ENCODE measurements around the gene IRAK2. TPM values are rescaled to one million over a fixed set of nuclear protein-coding genes. Genes with fewer than 3 reads are reported as not detected.

Gene IRAK2
- total RNA-seq, 4 donors from 2014 or later, result 3.6 to 13.6 (median 7.4) TPM

DNA sequence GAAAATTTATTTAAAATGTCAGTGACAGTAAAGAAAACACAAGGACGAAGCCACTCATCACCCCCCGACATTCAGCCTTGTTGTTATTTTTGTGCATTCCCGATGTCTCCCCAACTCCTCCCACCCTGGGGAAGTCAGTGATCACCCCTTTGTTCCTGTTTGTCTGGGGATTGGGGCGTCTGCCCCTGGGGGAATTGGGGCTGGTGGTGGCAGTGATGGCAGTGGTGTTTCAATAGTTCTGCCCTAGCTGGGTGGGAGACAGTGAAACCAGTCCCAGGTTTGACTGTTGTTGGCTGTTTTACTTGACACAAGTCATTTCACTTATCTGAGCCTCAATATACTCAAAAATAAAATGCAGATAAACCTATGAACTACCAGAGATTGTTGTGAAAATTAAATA is 33.5 kb downstream of the IRAK2 start:
- DNase-seq (ENCODE audit: low spot score in 2 of 2), result no peak
- no peaks in the 10 kb centered on the region for H3K27me3 ChIP-seq
- peaks cover 58% of the 10 kb centered on the region for H3K4me1 ChIP-seq
- no peak overlapping the region for H3K27ac ChIP-seq
- no peaks in the 10 kb centered on the region for H3K9me3 ChIP-seq
- H3K36me3 ChIP-seq, result peaks cover 3% of the 10 kb centered on the region
- no peak for TF ChIP-seq EP300 (IDR thresholded peaks at IDR 0.05)
- TF ChIP-seq, protein P1, sequence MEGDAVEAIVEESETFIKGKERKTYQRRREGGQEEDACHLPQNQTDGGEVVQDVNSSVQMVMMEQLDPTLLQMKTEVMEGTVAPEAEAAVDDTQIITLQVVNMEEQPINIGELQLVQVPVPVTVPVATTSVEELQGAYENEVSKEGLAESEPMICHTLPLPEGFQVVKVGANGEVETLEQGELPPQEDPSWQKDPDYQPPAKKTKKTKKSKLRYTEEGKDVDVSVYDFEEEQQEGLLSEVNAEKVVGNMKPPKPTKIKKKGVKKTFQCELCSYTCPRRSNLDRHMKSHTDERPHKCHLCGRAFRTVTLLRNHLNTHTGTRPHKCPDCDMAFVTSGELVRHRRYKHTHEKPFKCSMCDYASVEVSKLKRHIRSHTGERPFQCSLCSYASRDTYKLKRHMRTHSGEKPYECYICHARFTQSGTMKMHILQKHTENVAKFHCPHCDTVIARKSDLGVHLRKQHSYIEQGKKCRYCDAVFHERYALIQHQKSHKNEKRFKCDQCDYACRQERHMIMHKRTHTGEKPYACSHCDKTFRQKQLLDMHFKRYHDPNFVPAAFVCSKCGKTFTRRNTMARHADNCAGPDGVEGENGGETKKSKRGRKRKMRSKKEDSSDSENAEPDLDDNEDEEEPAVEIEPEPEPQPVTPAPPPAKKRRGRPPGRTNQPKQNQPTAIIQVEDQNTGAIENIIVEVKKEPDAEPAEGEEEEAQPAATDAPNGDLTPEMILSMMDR (IDR thresholded peaks at IDR 0.05), result no peak
- 78% methylated on average over 4 of the region's 4 CpGs for WGBS
- no peak overlapping the region for H3K4me3 ChIP-seq

DNA sequence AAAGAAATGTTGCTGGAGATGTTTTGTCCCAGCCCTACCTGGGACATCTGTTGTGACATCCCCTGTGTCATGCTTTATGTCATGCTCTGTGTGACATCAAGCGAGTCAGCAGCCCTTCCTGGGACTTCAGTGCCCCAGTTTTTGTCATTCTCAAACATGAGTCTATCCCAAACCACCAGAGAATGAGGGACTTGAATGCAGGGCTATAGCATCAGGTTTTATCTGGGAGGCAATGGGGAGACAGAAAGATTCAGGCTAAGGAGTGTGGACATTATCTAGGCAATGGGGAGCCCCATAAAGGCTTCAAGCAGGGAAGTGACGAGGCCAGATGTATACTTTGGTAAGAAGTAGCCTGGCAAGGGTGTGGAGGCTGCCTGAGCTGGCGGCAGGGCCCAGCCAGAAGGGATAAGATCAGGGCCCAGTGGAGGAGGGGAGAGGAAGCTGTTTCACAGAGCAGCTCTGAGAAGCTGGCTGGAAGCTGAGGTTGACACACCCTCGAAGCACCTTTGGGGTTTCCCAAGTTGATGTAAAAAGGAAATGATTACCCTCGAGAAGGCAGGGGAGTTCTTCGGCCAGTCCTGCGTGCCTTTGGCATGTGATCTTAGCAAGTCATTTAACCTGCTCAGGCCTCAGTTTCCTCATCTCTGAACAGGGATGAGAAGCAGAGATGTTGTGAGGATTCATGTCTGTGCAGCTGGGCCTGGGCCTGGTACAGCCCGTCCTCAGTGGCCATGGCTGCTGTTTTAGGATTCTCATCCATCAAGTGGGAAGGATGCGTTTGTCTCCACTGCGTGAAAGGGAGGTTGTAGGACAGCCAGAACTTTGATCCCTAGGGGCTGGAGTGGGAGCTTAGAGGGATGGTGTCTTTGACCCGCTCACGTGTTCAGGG is 34.3 kb downstream of the IRAK2 start:
- no peaks in the 10 kb centered on the region for H3K27me3 ChIP-seq
- peaks cover 3% of the 10 kb centered on the region for H3K36me3 ChIP-seq
- 52% methylated on average over 12 of the region's 12 CpGs for WGBS
- TF ChIP-seq, protein P1 (IDR thresholded peaks at IDR 0.05), result no peak
- TF ChIP-seq EP300 (IDR thresholded peaks at IDR 0.05) (no peak), POLR2AphosphoS5 (IDR thresholded peaks at IDR 0.05) (no peak), POLR2A (IDR thresholded peaks at IDR 0.05) (no peak)
- peak overlapping the region; percentile 34 for H3K27ac ChIP-seq
- no peaks in the 10 kb centered on the region for H3K9me3 ChIP-seq
- H3K4me1 ChIP-seq, result peaks cover 50% of the 10 kb centered on the region
- DNase-seq (ENCODE audit: low spot score in 2 of 2), result no peak
- H3K4me3 ChIP-seq, result no peak overlapping the region

DNA sequence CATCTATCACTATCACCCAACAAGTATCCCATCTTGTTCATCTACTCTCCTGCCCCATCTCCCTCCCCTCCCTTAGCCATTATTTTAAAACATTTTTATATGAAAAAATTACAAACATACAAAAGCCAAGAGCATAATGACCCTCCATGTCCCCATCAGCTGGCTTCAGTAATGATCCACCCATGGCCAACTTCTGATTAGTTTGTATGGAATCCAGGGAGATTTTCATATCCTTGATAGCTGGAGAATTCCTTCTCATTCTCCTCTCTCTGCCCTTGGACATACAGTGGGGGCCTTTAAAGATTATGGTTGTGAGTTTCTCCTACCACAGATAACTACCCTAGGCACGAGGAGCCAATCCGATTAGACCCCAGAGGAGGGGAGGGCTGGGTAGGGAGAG is 40.2 kb downstream of the IRAK2 start:
- TF ChIP-seq, protein P1 (IDR thresholded peaks at IDR 0.05), result no peak
- TF ChIP-seq EP300 (IDR thresholded peaks at IDR 0.05) (no peak), POLR2A (IDR thresholded peaks at IDR 0.05) (no peak), POLR2AphosphoS5 (IDR thresholded peaks at IDR 0.05) (no peak)
- H3K36me3 ChIP-seq, result peaks cover 3% of the 10 kb centered on the region
- no peaks in the 10 kb centered on the region for H3K9me3 ChIP-seq
- peaks cover 21% of the 10 kb centered on the region for H3K4me1 ChIP-seq
- no peak overlapping the region for H3K4me3 ChIP-seq
- DNase-seq (ENCODE audit: low spot score in 2 of 2), result no peak
- WGBS, result 75% methylated on average over 2 of the region's 2 CpGs
- no peaks in the 10 kb centered on the region for H3K27me3 ChIP-seq
- peak overlapping the region; percentile 2 for H3K27ac ChIP-seq

DNA sequence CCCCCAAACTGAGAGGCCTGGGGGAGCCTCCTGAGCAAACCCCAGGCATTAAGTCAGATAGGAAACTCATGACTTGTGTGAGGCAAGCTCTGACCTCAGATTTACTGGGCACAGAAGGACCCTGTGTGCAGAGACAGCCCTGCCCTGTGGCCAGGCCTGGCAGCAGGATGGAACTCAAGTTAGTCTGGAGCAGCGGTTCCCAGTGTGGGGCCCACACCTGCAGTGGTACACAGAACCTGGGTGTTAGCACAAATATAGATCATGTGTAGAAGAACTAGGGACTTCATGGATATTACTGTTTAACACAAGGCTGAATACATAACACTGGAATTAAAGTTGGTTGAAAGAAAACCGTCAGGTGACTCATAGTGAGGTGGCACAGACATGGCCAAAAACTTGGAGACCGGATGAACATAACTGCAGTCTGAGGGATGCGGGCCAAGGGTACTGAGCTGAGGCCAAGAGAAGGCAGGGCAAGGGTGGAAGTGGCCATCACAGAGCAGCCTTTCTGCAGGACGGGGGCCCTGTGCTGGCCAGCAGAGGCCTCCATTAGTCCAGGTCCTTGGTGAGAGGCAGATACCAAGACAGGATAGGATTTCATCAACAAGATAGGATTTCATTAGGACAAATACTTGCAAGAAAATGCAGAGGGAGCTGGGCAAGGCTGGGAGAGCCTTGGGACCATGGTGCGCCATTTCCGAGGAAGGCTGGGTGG is 40.9 kb downstream of the IRAK2 start:
- WGBS, result 30% methylated on average over 5 of the region's 7 CpGs
- H3K4me1 ChIP-seq, result peaks cover 21% of the 10 kb centered on the region

More for the DNA sequence above, 40.9 kb downstream of the IRAK2 start:
- peak overlapping the region; percentile 2 for H3K27ac ChIP-seq
- H3K27me3 ChIP-seq, result no peaks in the 10 kb centered on the region
- TF ChIP-seq, protein P1 (IDR thresholded peaks at IDR 0.05), result no peak
- TF ChIP-seq POLR2AphosphoS5 (IDR thresholded peaks at IDR 0.05) (no peak), POLR2A (IDR thresholded peaks at IDR 0.05) (no peak), EP300 (IDR thresholded peaks at IDR 0.05) (no peak)
- H3K36me3 ChIP-seq, result peaks cover 3% of the 10 kb centered on the region
- no peak overlapping the region for H3K4me3 ChIP-seq
- H3K9me3 ChIP-seq, result no peaks in the 10 kb centered on the region
- no peak for DNase-seq (ENCODE audit: low spot score in 2 of 2)

Data from suprapubic skin (tissue), 4 donors.